HTERT RPE-1 (cell line): ENCODE data around the gene RIPK3.

Experiments
- in situ Hi-C: fragments of 300-500 bp; cut with MboI; formaldehyde crosslinking; loops from 4 replicates; pipeline ENCODE4 v1.14.3; 2020; ENCODE audit warnings: low sequenced_read_pairs

The RIPK3 gene

DNA sequence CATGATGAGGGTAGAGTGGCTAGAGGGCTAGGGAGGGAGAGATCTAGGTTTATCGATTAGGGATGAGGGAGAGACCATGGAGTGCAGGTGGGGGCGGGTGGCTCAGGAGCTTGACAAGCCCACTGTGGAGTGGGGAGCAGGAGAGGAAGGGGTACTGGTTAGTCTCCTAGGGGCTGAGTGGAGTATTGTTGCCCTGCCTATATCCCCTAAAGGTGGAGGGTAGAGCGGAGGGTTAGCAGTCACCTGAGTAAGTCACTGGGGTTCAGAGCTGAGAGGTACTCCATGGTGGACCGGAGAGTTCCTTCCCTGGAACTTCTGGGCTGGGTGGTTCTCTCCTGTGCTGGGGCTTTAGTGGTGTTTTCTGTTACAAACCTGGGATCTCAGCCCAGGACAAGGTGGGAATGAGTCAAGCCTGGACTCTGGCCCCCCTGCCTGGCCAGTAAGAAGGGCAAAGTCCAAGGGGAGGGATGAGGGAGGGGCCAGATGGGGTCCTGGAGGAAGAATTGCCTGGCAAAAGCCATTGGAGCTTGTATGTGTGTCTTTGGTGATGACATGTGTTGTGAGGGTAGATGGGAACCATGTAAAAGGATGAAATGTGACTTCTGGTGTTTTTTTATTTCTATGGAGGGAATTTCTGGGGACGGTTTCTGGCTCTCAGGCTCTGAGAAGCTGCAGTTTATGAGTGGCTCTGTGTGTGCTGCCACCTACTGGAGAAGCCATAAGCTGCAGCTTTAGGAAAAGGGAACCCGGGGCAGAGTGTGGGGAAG is 32.0 kb downstream of the RIPK3 start, which contains the start of gene CIDEB:
CIDEB (minus strand) TSS at position 403 of the 767 bp plus-strand sequence; CDS start at position 284, 119 bp downstream.
- in situ Hi-C loops, result no loop called here

GRCh38 chr14:24307156-24307574 is 32.6 kb downstream of the RIPK3 start:
- in situ Hi-C loops, result no loop called here

DNA sequence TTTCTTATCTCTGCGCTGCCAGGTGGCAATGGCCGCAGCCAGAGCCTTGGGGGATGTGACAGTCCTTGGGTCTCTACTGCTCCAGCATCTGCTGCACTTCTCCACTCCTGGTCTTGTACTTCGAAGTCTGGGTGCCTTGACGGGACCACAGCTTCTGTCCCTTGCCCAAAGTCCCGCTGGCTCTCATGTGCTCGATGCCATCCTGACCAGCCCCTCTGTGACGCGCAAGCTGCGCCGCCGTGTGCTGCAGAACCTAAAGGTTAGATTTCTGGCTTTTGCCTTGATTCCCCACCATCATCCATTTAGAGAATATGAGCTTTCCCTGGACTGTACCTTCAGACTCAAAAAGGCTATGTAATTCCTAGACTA is 35.8 kb downstream of the RIPK3 start:
- in situ Hi-C loops, result no loop called here

DNA sequence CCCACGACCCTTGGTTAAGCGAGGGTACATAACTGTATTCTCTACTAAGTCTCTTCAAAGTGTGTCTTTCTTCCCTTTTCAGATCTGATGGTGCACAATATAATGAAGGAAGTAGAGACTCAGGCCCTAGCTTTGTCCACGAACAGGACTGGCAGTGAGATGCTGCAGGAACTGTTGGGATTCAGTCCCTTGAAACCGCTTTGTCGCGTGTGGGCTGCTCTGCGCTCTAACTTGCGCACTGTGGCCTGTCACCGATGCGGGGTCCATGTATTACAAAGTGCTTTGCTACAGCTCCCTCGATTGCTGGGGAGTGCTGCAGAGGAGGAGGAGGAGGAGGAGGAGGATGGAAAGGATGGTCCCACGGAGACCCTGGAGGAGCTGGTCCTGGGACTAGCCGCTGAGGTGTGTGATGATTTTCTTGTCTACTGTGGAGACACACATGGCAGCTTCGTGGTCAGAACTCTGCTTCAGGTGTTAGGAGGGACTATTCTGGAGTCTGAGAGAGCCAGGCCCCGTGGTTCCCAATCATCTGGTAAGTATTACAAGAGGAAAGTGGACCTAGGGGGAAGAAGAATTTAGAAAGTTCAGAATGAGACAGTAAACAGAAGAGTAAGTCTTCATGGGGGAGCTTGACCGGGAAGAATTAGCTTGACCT is 39.3 kb downstream of the RIPK3 start:
- in situ Hi-C loops, result no loop called here

DNA sequence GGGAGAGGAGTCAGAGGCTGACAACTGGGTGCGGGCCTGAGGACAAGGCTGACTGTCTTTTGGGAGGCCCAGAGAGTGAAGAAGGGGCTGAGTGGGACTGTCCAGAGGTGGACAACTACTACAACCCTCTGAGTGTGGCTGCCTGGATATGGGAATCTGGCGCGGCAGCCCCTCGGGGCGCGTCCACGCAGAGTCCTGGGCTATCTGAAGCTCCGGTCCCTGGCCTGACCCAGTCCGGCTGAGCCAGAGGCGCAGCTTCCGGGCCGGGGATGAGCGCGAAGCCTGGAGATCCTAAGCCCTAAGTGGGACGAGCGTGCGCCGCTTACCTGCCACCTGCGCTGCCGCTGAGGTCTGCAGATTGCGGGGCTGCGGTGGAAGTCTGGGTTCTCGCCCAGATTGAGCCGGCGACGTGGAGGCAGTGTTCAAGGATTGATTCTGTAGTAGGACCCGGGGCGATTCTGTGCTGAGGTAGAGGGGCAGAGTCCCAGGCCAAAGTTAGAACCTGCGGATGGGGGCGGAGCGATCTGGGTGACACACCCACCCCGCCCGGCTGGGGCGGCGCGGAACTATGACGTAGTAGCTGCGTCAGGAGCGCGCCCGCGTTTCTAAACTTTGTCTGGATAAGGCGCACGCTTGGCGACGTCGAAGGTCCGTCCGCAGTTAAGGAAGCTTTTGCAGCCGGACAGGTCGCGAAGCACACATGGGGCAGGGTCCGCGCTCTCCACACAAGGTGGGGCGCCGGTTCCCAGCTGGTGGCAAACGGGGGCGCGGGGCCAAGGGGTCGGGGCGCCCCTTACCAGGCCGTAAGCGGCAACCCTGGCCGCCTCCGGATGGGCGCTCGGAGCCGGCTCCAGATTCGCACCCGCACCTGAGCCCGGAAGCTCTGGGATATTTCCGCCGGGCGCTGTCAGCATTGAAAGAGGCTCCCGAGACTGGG is 40.3 kb downstream of the RIPK3 start, which contains the start of the genes DHRS1 and NOP9:
DHRS1 (minus strand) TSS at position 526 of the 937 bp plus-strand sequence. CDS start 674 bp downstream, outside the sequence.
NOP9 (plus strand) TSS at position 596 of the 937 bp plus-strand sequence; CDS start at position 701, 105 bp downstream.
- in situ Hi-C loops, result no loop called here

DNA sequence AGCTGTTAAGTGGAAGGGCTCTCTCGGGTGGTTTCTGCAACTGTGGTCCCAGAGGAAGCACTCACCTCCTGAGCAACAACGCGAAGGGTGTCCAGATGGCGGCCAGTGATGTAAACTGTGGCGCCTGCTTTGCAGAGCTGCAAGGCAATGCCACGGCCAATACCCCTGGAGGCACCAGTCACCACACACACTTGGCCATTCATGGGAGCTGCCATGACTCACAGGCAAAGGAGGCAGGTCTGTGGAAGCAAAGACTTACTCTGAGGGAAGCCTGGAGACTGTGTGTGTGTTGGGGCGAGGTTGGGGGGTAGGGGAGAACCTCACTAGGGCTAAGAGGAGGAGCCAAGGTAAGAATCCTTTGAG is 40.9 kb downstream of the RIPK3 start:
- in situ Hi-C loops, result no loop called here

DNA sequence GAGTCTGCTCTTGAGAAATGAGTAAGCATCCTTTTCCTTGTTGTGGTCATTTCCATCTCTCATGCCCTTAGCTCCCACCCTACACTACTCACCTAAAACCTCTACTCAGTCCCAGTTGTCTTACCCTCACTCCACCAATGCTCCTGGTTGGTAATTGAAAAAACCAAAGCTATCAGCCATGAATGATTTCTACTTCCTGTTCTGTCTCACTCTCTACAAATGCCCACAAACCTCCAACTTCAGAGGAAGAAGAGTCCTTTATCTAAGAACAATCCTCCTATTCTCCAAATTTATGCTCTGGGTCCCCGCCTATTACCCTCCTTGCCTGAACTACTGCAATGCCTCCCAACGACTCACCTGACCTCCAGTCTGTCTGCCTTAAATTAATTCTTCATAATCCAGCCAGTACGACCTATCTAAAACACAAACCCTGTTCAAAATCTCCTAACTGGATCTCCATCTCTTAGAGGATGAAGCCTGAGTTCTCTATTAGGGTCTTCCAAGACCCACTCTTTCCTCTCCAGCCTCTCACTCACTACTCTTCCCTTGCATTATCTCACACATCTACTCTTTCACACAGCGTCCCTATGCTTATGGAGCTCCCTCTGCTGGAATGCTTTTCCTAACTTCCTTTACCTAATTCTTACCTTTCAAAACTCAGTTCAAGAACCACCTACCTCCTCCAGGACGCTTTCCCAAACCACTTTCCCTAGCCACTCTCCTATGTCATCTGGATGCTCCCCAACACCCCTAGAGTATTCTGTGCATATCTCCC is 42.4 kb downstream of the RIPK3 start:
- in situ Hi-C loops, result no loop called here

DNA sequence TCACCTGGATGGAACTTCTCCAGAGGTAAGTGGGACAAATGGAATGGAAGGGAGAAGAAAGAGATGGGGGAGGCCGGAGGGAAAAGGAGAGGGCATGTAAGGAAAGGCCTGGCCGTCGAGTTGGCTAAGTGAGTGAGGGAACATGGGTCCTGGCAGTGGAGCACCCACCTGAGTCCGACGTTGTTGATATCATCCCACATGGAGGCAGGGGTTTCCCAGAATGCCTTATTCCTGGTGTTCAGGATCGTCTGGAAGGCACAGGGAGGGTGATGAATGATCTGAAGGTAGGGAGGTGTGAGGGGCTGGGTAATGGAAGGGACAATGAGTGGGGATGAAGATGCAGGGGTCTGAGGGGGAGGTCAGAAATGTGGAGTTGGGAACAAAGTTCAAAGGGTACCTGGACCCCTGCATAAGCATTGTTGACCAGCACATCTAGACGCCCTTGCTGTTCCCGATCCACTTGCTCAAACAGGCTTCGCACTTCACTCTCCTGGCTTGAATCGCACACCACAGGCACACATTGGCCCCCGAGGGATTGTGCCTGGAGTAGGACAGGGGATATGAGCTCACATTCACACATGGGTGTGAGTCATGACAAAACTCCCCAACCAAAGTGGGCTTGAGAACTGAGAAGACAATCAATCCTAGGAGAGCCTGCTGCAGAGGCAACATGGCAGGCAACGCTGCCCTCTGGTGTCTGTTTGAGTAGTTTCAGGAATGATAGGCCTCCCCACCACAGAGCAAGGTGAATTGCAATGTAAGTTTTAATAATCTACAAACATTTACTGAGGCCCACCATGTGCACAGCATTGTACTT is 43.2 kb downstream of the RIPK3 start:
- in situ Hi-C loops, result no loop called here

GRCh38 chr14:24293525-24293924 is 46.3 kb downstream of the RIPK3 start:
- in situ Hi-C loops, result no loop called here

- in situ Hi-C loops, result no loop called here
Measured at GRCh38 chr14:24292118-24292807, 47.5 kb downstream of the RIPK3 start.

GRCh38 chr14:24291446-24292117 is 48.2 kb downstream of the RIPK3 start:
- in situ Hi-C loops, result no loop called here

DNA sequence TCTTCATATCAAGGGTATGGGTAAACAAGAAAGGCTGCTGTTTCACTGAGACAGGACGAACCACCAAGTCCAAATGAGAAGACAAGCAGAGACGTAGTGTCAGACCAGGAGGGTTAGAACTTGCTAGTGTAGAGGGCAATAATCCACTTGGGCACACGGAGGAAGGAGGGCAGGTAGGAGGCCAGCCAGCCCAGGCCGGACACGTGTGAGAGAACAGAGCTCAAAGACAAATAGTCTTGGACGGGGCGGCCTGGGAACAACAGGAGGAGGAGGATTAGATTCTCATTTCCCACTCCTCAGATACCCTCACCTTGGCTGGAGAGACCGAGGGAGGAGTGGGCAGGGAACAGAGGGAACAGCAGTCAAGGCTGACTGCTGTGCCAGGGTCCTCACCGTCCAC is 49.0 kb downstream of the RIPK3 start:
- in situ Hi-C loops, result no loop called here

DNA sequence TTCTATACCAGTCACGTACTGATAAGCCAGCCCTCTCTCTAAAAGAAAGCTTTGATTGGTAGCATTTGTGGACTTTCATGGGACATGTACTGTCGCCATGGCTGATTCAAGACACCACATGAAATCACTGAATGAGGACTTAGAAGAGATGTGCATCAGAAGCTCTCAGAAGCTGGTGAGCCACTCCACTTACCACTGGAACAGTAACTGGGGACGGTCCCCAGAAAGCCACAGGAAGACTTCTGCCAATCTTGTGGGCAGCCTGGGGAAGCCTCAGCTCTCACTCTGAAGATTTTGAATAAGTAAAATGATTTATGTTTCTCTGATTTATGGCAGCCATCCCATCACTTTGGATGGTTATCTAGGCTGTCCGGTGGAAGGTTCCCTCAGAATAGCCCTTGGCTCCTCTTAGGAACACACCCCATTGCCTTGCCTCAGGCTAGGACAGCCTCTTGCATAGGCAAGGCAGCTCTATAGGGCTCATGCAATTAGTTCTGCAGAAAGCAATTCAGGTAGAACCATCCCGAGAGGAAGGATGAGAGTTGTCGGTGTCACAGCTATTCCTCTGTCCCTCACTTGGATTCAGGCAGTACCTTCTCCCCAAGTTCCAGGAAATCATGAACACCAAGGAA is 50.0 kb downstream of the RIPK3 start:
- in situ Hi-C loops, result no loop called here

DNA sequence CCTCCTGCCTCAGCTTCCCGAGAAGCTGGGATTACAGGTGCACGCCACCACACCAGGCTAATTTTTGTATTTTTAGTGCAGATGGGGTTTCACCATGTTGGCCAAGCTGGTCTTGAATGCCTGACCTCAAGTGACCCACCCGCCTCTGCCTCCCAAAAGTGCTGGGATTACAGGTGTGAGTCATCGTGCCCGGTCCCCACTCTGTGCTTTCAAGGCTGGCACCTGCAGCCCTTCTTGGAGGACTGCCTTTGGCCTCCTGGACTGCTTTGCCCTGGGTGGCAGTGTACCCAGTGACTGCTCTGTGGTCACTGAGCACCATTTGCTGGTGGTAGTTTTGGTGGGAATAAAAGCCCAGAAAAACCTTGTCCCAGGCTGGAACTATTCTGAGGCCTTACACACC is 52.8 kb downstream of the RIPK3 start:
- in situ Hi-C loops, result no loop called here
